OCI-LY1 (cell line): ENCODE results near the gene PLXNA2.

Experiments used
- EZH2 ChIP-seq: fragments of 200-600 bp; sonication (generic), shearing (Covaris generic); IDR thresholded peaks from 2 replicates; pipeline ENCODE4 v1.8.0; 2017; ENCODE audit warnings: borderline replicate concordance, mixed run types, mild to moderate bottlenecking, antibody characterized with exemption, low read length, moderate library complexity, mixed read lengths
- TF ChIP-seq, protein P1 (sequence below): fragments of 200-600 bp; sonication (generic), shearing (Covaris generic); IDR thresholded peaks from 2 replicates; pipeline ENCODE4 v1.5.1; 2017; ENCODE audit warnings: mild to moderate bottlenecking, antibody characterized with exemption, low read length, moderate library complexity, mixed read lengths

DNA sequence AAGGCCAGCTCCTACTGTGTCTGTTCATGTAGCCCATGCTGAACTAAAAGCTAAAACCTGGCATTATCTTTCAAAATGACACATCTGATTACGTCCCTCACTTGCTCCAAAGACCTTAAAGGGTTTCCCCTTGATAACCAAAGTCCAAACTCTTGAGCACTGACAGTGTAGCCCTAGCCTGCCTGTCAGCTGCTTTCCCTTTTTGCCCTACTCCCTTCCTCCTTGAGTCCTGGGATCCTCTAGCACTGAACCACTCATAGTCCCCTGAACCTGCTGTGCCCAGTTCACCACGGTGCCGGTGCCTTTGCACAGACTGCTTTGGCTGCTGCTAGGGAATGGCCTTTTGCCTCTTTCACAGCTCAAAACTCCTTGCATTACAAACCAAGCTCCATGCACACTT is 67.5 kb downstream of the PLXNA2 start:
- TF ChIP-seq, protein P1, sequence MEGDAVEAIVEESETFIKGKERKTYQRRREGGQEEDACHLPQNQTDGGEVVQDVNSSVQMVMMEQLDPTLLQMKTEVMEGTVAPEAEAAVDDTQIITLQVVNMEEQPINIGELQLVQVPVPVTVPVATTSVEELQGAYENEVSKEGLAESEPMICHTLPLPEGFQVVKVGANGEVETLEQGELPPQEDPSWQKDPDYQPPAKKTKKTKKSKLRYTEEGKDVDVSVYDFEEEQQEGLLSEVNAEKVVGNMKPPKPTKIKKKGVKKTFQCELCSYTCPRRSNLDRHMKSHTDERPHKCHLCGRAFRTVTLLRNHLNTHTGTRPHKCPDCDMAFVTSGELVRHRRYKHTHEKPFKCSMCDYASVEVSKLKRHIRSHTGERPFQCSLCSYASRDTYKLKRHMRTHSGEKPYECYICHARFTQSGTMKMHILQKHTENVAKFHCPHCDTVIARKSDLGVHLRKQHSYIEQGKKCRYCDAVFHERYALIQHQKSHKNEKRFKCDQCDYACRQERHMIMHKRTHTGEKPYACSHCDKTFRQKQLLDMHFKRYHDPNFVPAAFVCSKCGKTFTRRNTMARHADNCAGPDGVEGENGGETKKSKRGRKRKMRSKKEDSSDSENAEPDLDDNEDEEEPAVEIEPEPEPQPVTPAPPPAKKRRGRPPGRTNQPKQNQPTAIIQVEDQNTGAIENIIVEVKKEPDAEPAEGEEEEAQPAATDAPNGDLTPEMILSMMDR: no peak
- TF ChIP-seq EZH2: no peak
